Activated T-helper 1 cell treated with anti-CD3 and anti-CD28 coated beads, Interleukin-12 subunit alpha, Interleukin-12 subunit beta, Interleukin-2, Interleukin-4 antibody, amounts not matched to agents 30 ng/mL and 10 ng/mL and 1 ng/mL, durations not matched to agents 14 hours and 24 hours and 36 hours (primary cell): ENCODE measurements around the gene FAM72C. TPM values are rescaled to one million over a fixed set of nuclear protein-coding genes. Genes with fewer than 3 reads are reported as not detected.
"Not testable (repeated sequence)": the region's sequence is repeated elsewhere in the genome, so short reads cannot be mapped to it uniquely, and the experiment has no call there.

Source experiments
- DNase-seq: peaks from one replicate; pipeline ENCODE4 v3.0.0; 2021; ENCODE audit warnings: low spot score
- H3K27ac Mint-ChIP-seq: one replicate; pipeline ENCODE4 v1.8.0; 2021; ENCODE audit warnings: mild to moderate bottlenecking, mixed read lengths
- H3K27me3 Mint-ChIP-seq: one replicate; pipeline ENCODE4 v1.8.0; 2022; ENCODE audit warnings: mild to moderate bottlenecking, moderate library complexity, mixed read lengths; ENCODE audit not compliant: insufficient read depth
- H3K36me3 Mint-ChIP-seq: one replicate; pipeline ENCODE4 v1.8.0; 2021; ENCODE audit warnings: low read depth, mixed read lengths
- H3K4me1 Mint-ChIP-seq: one replicate; pipeline ENCODE4 v1.8.0; 2021; ENCODE audit warnings: low read depth, mixed read lengths
- H3K4me3 Mint-ChIP-seq: one replicate; pipeline ENCODE4 v1.8.0; 2021; ENCODE audit warnings: mild to moderate bottlenecking, moderate library complexity, mixed read lengths
- H3K9me3 Mint-ChIP-seq: one replicate; pipeline ENCODE4 v1.8.0; 2021; ENCODE audit warnings: mixed read lengths
- intact Hi-C: fragments of 100-400 bp; cut with micrococcal nuclease; formaldehyde crosslinking; loops from one replicate; pipeline ENCODE4 v1.15.1; 2024
- total RNA-seq: library from RNA; stranded (reverse); gene quantifications from 2 replicates; pipeline ENCODE4 v1.2.3, GENCODE V29; 2022

Gene FAM72C
- total RNA-seq, 1 donor from 2014 or later, result 11.3 TPM

DNA sequence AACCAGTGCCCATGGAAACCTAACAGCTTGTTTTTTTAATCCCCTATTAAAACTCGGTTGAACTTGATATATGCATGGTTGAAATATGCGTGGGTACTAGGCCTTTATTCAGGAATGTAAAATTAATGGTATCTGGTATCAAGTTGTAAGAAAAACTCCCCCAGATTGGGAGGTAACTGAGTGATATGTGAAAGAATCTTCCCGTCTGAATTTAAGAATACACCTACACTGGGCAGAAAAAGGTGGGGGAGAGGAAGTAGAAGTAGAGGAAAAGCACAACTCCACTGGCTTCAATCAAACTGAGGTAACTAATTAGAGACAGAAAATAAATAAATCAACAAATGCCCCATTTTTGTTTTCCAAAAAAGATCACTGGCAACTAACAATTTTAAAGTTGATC lies 15.9 kb downstream of the FAM72C start:
- intact Hi-C loops, H3K4me3 Mint-ChIP-seq, DNase-seq, H3K27ac Mint-ChIP-seq, H3K4me1 Mint-ChIP-seq, H3K9me3 Mint-ChIP-seq, H3K36me3 Mint-ChIP-seq, H3K27me3 Mint-ChIP-seq: not testable (repeated sequence)

DNA sequence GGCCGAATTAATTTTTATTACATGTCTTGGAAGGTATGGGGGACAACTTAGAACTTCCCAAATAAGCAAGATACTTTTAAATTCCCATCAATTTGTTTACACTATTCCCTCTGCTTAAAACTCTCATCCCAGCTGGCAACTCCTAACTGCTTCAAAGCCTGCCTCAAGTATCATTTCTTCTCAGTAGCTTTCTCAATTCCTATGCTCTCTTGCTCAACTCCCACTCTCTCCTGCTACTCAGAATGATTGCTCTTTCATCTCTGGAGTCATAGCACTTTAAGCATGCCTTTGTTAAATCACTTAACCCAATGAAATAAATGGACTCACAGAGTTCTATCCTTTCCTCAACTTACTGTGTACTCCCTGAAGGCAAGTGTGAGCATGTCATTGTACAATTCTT lies 18.9 kb downstream of the FAM72C start:
- H3K27ac Mint-ChIP-seq, H3K27me3 Mint-ChIP-seq, H3K4me3 Mint-ChIP-seq, H3K36me3 Mint-ChIP-seq, intact Hi-C loops, DNase-seq, H3K9me3 Mint-ChIP-seq, H3K4me1 Mint-ChIP-seq: not testable (repeated sequence)

DNA sequence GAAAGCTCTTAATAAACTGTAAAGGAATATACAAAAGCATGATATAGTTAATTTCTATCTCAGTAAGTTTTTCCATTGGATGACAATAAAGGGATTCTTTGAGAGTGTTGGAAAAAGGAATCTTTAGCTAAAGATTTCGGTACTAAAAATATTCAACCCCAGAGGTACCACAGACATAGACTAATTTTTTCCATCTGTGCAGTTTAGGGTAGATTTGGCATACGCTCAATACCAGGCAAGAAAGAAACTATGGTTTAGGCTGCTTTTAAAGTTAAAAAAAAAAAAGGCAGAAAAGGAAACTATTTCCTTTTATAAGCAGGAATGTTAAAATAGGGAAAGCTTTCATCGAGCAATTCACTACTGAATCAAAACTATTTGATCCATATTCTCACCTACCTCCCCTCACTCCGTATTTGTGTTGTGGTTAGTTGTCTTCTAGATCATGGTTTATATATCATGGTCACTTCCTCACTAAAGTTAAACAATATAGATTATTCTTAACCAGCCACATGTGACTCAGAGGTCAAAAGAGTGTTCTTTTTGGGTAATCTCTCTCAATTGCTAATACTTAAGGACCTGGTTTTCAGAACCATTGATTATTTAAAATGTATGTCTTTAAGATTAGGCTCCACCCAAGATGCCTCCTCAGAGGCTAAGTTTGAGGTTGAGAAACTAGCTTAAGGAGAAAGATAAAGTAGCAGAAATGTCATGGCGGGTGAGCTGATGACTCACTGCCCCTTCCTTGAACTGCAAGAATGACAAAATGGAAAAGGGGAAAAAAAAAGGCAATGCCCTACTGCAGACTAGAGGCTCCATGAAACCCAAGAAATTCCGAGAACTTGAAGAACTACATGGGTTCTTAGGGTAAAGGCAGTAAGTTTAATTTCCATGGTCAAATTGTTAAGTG lies 20.0 kb downstream of the FAM72C start:
- H3K4me3 Mint-ChIP-seq, DNase-seq, H3K4me1 Mint-ChIP-seq, H3K36me3 Mint-ChIP-seq, H3K27me3 Mint-ChIP-seq, H3K27ac Mint-ChIP-seq, intact Hi-C loops, H3K9me3 Mint-ChIP-seq: not testable (repeated sequence)

DNA sequence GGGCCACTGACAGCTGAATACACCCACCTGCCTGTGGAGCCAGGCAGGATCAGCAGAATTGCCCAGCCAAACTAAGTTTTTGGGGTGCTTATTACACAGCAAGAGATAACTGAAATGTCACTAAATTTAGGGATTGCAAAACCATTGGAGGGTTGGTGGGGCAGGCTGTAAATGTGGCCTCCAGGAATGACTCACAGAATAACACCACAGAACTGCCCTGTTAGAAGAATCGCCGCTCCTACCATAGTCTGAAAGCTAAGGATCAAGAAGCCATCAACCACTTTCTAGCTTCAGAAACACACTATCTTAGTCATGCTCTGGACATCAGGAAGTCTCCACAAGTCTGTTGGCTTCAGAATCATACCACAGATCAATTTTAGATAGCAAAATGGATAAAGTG lies 24.0 kb downstream of the FAM72C start:
- intact Hi-C loops, H3K9me3 Mint-ChIP-seq, H3K27me3 Mint-ChIP-seq, H3K4me3 Mint-ChIP-seq, DNase-seq, H3K27ac Mint-ChIP-seq, H3K36me3 Mint-ChIP-seq, H3K4me1 Mint-ChIP-seq: not testable (repeated sequence)

DNA sequence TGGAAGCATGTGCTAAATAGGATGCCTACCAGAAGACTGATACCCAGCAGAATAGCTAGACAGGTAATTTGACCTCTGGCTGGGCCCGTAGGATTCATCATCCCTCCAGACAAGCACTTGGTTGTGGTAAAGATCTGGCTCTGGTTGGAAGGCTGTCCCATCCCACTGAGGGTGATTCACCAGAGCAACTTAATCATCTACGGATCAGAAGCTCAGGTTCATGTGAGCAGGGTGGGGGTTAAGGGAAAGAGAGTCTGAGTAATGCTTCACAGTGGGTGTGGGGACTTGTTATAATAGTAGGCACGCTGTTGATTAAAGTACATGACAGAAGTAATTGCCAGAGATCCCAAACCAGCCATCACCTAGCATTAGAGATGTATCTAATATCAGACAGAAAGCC lies 26.5 kb downstream of the FAM72C start:
- H3K4me1 Mint-ChIP-seq, result not testable (repeated sequence)

DNA sequence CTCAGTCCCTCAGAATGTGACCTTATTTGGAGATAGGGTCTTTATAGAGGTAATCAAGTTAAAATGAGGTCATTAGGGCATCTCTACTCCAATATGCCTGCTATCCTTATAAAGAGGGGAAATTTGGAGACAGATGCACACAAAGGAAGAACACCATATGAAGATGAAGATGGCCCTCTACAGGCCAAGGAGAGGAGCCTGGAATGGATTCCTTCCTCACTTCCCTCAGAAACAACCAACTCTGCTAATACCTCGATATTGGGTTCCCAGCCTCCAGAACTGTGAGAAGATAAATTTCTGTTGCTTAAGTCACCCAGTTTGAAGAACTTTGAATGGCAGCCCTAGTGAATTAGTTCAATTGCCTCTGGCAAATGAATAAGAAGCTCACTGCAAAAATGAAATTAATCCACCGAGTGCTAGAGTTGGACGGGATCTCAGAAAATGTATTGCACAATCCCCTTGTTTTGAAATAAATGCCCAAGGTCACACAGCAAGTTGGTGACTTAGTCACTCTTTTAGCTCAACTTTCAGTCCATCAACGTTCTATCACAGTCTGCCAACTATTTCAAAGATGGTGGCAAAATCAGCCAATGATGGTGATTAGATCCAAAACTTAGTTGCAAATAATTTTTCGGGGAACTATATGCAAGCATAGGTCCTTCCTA lies 27.1 kb downstream of the FAM72C start:
- H3K27me3 Mint-ChIP-seq, H3K36me3 Mint-ChIP-seq, intact Hi-C loops, H3K4me1 Mint-ChIP-seq, H3K27ac Mint-ChIP-seq, H3K9me3 Mint-ChIP-seq, H3K4me3 Mint-ChIP-seq, DNase-seq: not testable (repeated sequence)

More for the DNA sequence above, 26.5 kb downstream of the FAM72C start:
- H3K9me3 Mint-ChIP-seq, H3K4me3 Mint-ChIP-seq, H3K36me3 Mint-ChIP-seq, intact Hi-C loops, H3K27me3 Mint-ChIP-seq, DNase-seq, H3K27ac Mint-ChIP-seq: not testable (repeated sequence)

DNA sequence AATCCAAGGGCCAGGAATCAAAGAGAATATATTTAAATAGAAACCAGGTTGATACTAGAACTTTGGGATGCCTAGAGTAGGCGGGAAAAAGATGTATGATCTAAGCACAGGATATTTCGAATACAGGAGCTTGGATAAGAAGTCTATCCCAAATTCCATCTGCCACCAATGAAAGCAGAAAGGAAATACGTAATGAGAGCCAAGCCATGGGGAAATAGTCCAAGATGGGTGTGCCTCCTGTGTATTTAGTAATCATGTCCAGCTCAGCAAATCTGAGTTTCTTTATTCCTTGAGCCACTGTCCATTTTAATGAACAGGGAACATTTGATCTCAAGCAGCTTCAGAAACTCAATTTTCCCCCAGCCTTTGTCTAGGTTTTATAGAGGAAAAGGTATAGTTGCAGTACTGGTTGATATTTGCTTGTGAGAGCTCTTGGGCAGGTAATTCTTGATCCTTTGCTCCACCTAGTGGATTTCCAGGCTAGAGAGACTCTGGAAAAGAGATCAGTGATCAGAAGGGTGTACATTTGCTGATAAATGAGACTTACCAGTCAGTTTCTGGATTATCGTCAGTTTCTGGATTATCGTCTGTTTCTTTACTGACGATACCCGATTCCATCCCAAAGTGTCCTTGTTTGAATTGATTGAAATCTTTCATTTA lies 28.3 kb downstream of the FAM72C start:
- H3K36me3 Mint-ChIP-seq, H3K4me1 Mint-ChIP-seq, H3K4me3 Mint-ChIP-seq, H3K27me3 Mint-ChIP-seq, H3K9me3 Mint-ChIP-seq, DNase-seq, H3K27ac Mint-ChIP-seq, intact Hi-C loops: not testable (repeated sequence)

DNA sequence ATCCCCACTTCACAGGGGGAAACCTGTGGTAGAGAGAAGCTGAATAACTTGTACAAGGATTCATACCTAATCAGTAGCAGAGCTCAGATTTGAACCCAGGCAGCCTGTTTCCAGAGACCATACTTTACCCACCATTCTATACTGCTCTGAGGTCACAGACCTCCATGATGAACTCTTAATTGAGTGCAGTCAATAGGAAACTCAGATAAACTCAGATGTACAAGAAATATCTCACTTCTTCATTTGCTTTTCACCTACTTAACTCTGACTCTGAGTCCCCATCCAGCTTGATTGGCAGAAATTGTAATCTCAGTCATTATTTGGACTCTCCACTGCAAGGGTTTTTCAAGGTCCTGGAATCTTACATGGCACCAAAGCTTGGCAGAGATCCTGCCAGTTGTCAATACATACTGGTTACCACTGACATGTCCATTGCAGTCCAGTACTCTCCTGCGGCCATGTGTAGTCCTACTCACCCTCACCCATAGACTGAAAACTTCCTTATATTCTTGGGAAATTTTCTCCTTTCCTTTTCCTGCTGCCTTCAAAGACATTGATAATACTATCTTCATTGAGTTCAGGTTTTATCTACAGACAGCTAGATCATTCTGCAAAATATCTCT lies 29.4 kb downstream of the FAM72C start:
- H3K27ac Mint-ChIP-seq, H3K4me1 Mint-ChIP-seq, H3K36me3 Mint-ChIP-seq, intact Hi-C loops, H3K4me3 Mint-ChIP-seq, DNase-seq, H3K9me3 Mint-ChIP-seq, H3K27me3 Mint-ChIP-seq: not testable (repeated sequence)

DNA sequence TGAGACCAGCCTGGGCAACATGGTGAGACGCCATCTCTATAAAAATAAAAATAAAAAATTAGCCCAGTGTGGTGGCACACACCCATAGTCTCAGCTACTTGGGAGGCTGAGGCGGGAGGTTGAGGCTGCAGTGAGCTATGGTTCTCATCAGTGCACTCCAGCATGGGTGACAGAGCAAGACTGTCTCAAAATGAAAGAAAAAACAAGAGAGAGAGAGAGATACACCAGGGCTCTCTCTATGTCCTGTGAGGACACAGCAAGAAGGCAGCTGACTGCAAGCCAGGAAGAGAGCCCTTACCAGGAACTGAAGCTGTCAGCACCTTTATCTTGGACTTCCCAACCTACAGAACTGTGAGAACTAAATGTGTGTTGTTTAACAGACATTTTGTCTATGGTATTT lies 32.1 kb downstream of the FAM72C start:
- H3K27me3 Mint-ChIP-seq, DNase-seq, H3K27ac Mint-ChIP-seq, H3K36me3 Mint-ChIP-seq, intact Hi-C loops, H3K9me3 Mint-ChIP-seq, H3K4me3 Mint-ChIP-seq, H3K4me1 Mint-ChIP-seq: not testable (repeated sequence)

DNA sequence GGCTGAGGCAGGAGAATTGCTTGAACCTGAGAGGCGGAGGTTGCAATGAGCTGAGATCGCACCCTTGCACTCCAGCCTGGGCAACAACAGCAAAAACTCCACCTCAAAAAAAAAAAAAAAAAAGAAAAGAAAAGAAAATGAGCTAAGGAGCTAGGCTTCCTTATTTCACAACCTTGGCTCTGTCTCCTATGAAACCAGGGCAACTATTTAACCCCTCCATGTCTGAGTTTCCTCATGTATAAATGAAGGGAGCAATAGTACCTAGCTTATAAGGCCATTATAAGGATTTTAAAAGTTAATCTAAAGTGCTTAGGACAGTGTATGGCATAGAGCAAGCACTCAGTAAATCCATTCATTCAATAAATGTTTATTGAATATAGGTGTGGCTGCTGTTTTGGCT lies 32.9 kb downstream of the FAM72C start:
- H3K4me3 Mint-ChIP-seq, H3K27ac Mint-ChIP-seq, DNase-seq, H3K9me3 Mint-ChIP-seq, H3K4me1 Mint-ChIP-seq, H3K36me3 Mint-ChIP-seq, intact Hi-C loops, H3K27me3 Mint-ChIP-seq: not testable (repeated sequence)

DNA sequence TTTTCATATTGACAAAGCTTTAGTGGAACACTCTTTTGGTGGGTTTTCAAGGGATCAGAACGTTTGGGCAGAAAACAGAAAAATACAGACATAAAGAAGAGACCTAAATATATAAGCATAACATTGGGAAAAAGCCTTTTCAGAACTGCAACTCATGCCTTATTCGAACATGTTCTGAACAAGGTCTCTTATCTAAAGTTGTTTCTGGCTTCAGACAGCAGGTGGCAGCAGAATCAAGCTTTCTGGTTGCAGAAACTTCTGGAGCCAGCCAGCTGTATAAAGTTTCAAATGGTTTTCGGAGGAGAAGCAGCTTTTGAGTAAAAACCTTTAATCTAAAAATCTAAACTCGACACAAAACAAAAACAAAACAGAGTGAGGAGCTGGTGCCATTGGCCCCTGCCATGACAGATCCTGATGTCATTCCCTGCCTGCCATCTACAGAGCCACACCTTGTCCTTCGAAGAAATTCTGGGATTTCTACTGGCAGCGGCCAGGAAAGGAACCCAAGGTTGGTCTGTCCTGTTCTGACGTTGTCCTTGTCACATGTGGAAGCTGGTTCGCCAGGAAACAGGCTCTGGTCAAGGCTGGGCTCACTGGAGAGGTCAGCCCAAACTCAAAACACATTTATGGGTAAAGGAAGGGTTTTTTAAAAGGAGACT lies 35.2 kb downstream of the FAM72C start:
- H3K36me3 Mint-ChIP-seq, H3K27ac Mint-ChIP-seq, H3K4me1 Mint-ChIP-seq, intact Hi-C loops, H3K9me3 Mint-ChIP-seq, H3K27me3 Mint-ChIP-seq, H3K4me3 Mint-ChIP-seq: not testable (repeated sequence)
- DNase-seq, result peak; percentile 29

DNA sequence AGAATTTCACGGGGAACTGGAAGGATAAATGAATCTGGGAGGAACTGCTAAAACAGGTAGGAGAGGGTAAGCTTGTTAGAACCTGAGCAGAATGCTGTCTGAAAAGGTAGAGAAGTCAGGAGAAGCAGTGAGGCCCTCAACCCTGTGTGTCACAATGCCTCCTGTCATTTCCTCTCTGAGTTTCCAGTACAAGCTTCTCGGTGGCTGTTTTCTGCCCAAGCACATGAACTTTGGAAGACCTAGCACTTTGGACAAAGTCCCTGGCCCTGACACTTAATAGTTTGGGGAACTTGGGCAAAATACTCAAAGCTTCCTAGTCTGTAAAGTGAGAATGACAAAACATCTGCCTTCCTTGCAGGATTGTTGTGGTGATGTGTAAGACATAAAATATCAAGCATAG lies 52.7 kb downstream of the FAM72C start:
- H3K4me3 Mint-ChIP-seq, H3K27me3 Mint-ChIP-seq, H3K4me1 Mint-ChIP-seq, DNase-seq, H3K36me3 Mint-ChIP-seq, H3K9me3 Mint-ChIP-seq, intact Hi-C loops, H3K27ac Mint-ChIP-seq: not testable (repeated sequence)
